Neural crest cell (in vitro differentiated cells): ENCODE results near the gene SSUH2. TPM values are rescaled to one million over a fixed set of nuclear protein-coding genes. Genes with fewer than 3 reads are reported as not detected.

Source experiments
- DNase-seq: peaks from one replicate; pipeline ENCODE4 v3.0.0; 2021; ENCODE audit warnings: low read depth, mixed read lengths, low spot score
- H3K27ac Mint-ChIP-seq: one replicate; pipeline ENCODE4 v1.8.0; 2021; ENCODE audit warnings: mild to moderate bottlenecking, mixed read lengths; ENCODE audit not compliant: unreplicated experiment
- H3K27me3 Mint-ChIP-seq: 2 replicates; pipeline ENCODE4 v1.8.0; 2021; ENCODE audit warnings: low read depth, mild to moderate bottlenecking, mixed read lengths
- H3K36me3 Mint-ChIP-seq: 2 replicates; pipeline ENCODE4 v1.8.0; 2021; ENCODE audit warnings: low read depth, mild to moderate bottlenecking, mixed read lengths
- H3K4me1 Mint-ChIP-seq: 2 replicates; pipeline ENCODE4 v1.8.0; 2021; ENCODE audit warnings: mixed read lengths
- H3K4me3 Mint-ChIP-seq: one replicate; pipeline ENCODE4 v1.8.0; 2021; ENCODE audit warnings: mild to moderate bottlenecking, mixed read lengths
- H3K9me3 Mint-ChIP-seq: 2 replicates; pipeline ENCODE4 v1.8.0; 2021; ENCODE audit warnings: mixed read lengths
- CTCF ChIP-seq: fragments of 200-600 bp; sonication (generic); conservative IDR thresholded peaks from 2 replicates; pipeline ENCODE4 v1.5.0; 2021; ENCODE audit warnings: antibody characterized with exemption, mild to moderate bottlenecking
- total RNA-seq: library from RNA; stranded (reverse); gene quantifications from 2 replicates; pipeline ENCODE4 v1.2.1, GENCODE V29; 2021

SSUH2 gene
- total RNA-seq, 1 donor from 2014 or later = 14.1 TPM

- peaks cover under 1% of the 10 kb centered on the region for H3K9me3 Mint-ChIP-seq
- no peak overlapping the region for H3K4me3 Mint-ChIP-seq
- H3K27ac Mint-ChIP-seq = peak overlapping the region; percentile 93
- peaks cover 3% of the 10 kb centered on the region for H3K36me3 Mint-ChIP-seq
- no peaks in the 10 kb centered on the region for H3K27me3 Mint-ChIP-seq
- no peak for TF ChIP-seq CTCF
- no peak for DNase-seq
- peaks cover 44% of the 10 kb centered on the region for H3K4me1 Mint-ChIP-seq
These were observed 4.5 kb upstream of the SSUH2 start for GRCh38 chr3:8648909-8649741.

- no peak for TF ChIP-seq CTCF
- no peaks in the 10 kb centered on the region for H3K27me3 Mint-ChIP-seq
- H3K4me1 Mint-ChIP-seq = peaks cover 42% of the 10 kb centered on the region
These were observed 2.8 kb upstream of the SSUH2 start for GRCh38 chr3:8647137-8647985.

GRCh38 chr3:8646313-8646938 is 1.8 kb upstream of the SSUH2 start:
- peaks cover 3% of the 10 kb centered on the region for H3K36me3 Mint-ChIP-seq
- peaks cover 32% of the 10 kb centered on the region for H3K4me1 Mint-ChIP-seq
- TF ChIP-seq CTCF = no peak
- no peaks in the 10 kb centered on the region for H3K9me3 Mint-ChIP-seq
- H3K27me3 Mint-ChIP-seq = no peaks in the 10 kb centered on the region
- no peak overlapping the region for H3K27ac Mint-ChIP-seq
- no peak overlapping the region for H3K4me3 Mint-ChIP-seq
- DNase-seq = no peak

More at GRCh38 chr3:8647137-8647985, 2.8 kb upstream of the SSUH2 start:
- H3K27ac Mint-ChIP-seq = no peak overlapping the region
- H3K4me3 Mint-ChIP-seq = no peak overlapping the region
- peaks cover 3% of the 10 kb centered on the region for H3K36me3 Mint-ChIP-seq
- DNase-seq = no peak
- H3K9me3 Mint-ChIP-seq = no peaks in the 10 kb centered on the region

- H3K4me1 Mint-ChIP-seq = peaks cover 32% of the 10 kb centered on the region
- H3K27ac Mint-ChIP-seq = no peak overlapping the region
- no peaks in the 10 kb centered on the region for H3K9me3 Mint-ChIP-seq
- TF ChIP-seq CTCF = no peak
- no peak overlapping the region for H3K4me3 Mint-ChIP-seq
- DNase-seq = no peak
- no peaks in the 10 kb centered on the region for H3K27me3 Mint-ChIP-seq
- peaks cover 3% of the 10 kb centered on the region for H3K36me3 Mint-ChIP-seq
These were observed 1.1 kb upstream of the SSUH2 start for GRCh38 chr3:8645712-8646111.

- DNase-seq = no peak
- no peaks in the 10 kb centered on the region for H3K36me3 Mint-ChIP-seq
- peaks cover 31% of the 10 kb centered on the region for H3K4me1 Mint-ChIP-seq
- H3K27ac Mint-ChIP-seq = peak overlapping the region; percentile 3
- H3K4me3 Mint-ChIP-seq = no peak overlapping the region
- H3K9me3 Mint-ChIP-seq = no peaks in the 10 kb centered on the region
- no peak for TF ChIP-seq CTCF
- no peaks in the 10 kb centered on the region for H3K27me3 Mint-ChIP-seq
These were observed 769 bp downstream of the SSUH2 start for GRCh38 chr3:8643693-8644365.
